ES-I3 (cell line): ENCODE results near the gene PNKP.

Source experiments
- H3K36me3 ChIP-seq: 2 replicates; pipeline ENCODE4 v1.6.1; 2013; ENCODE audit warnings: mild to moderate bottlenecking, low read length, control low read depth, moderate library complexity; ENCODE audit not compliant: insufficient read depth
- H3K4me1 ChIP-seq: 2 replicates; pipeline ENCODE4 v1.6.1; 2013; ENCODE audit warnings: mild to moderate bottlenecking, control low read depth, low read length; ENCODE audit not compliant: insufficient read depth
- H3K9ac ChIP-seq: 2 replicates; pipeline ENCODE4 v1.6.1; 2013; ENCODE audit warnings: low read depth, mild to moderate bottlenecking, low read length, moderate library complexity
- H3K9me3 ChIP-seq: 2 replicates; pipeline ENCODE4 v1.6.1; 2013; ENCODE audit warnings: mild to moderate bottlenecking, low read length, moderate library complexity; ENCODE audit not compliant: control insufficient read depth, insufficient read depth

Gene PNKP

DNA sequence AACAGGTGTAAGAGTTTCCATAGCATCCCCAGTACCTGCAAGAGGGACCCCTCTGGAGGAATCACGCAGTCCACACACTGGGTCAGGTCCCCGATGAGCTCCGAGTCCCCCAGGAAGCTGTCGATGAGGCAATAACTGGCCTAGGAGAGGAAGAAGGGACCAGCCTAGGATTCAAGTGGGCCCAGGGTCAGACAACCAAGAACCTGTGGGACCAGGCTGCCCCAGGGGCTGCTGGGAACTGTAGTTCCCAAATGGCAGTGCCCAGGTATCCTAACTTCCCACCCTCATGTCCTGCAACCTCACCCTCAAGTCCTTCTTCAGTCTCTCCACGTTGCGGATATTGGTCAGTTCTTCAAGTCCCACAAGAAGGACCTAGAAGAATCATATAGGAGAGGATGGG is 56.0 kb downstream of the PNKP start:
- H3K9me3 ChIP-seq = no peaks in the 10 kb centered on the region
- H3K36me3 ChIP-seq = no peaks in the 10 kb centered on the region
- peaks cover 5% of the 10 kb centered on the region; the same call in 1 of the 2 replicates for H3K4me1 ChIP-seq
- no peak overlapping the region for H3K9ac ChIP-seq
